ENCODE data around the gene COG1.

COG1 gene

DNA sequence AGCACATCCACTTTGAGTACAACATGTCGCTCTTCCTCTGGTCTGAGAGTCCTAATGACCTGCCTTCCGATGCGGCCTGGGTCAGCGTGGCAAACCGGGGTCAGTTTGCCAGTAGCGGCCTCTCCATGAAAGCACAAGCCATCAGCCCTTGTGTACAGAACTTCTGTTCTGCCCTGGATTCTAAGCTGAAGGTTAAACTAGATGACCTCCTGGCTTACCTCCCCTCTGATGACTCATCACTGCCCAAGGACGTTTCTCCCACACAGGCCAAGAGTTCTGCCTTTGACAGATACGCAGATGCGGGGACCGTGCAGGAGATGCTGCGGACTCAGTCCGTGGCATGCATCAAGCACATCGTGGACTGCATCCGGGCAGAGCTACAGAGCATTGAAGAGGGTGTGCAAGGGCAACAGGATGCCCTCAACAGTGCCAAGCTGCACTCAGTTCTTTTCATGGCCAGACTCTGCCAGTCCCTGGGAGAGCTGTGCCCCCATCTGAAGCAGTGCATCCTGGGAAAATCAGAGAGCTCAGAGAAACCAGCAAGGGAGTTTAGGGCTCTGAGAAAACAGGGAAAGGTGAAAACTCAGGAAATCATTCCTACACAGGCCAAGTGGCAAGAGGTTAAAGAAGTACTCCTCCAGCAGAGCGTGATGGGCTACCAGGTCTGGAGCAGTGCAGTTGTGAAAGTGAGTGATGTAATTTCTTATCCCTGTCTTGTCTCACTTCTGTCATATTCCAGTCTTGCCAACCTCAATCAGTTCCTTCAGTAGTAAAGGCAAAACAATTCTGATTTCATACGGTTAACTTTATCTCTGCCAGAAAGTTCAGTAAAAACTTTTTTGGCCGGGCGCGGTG is 8.6 kb downstream of the COG1 start:
- H3K9ac ChIP-seq (ENCODE audit: low read length): no peak overlapping the region
- TF ChIP-seq, protein P1, sequence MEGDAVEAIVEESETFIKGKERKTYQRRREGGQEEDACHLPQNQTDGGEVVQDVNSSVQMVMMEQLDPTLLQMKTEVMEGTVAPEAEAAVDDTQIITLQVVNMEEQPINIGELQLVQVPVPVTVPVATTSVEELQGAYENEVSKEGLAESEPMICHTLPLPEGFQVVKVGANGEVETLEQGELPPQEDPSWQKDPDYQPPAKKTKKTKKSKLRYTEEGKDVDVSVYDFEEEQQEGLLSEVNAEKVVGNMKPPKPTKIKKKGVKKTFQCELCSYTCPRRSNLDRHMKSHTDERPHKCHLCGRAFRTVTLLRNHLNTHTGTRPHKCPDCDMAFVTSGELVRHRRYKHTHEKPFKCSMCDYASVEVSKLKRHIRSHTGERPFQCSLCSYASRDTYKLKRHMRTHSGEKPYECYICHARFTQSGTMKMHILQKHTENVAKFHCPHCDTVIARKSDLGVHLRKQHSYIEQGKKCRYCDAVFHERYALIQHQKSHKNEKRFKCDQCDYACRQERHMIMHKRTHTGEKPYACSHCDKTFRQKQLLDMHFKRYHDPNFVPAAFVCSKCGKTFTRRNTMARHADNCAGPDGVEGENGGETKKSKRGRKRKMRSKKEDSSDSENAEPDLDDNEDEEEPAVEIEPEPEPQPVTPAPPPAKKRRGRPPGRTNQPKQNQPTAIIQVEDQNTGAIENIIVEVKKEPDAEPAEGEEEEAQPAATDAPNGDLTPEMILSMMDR (IDR thresholded peaks at IDR 0.05; ENCODE audit: low read length): no peak
- TF ChIP-seq EZH2 (IDR thresholded peaks at IDR 0.05; ENCODE audit: borderline replicate concordance, low read length): no peak
- H3K9me2 ChIP-seq (ENCODE audit: low read depth, low read length): no peaks in the 10 kb centered on the region
- no peak overlapping the region for H3K4me2 ChIP-seq (ENCODE audit: low read length)
- no peak overlapping the region for H3K27ac ChIP-seq (ENCODE audit: low read depth, low read length, poor library complexity, severe bottlenecking)
- H2AFZ ChIP-seq (ENCODE audit: low read length): no peak overlapping the region
- H3K9me3 ChIP-seq (ENCODE audit: low read length): no peaks in the 10 kb centered on the region
- H3K4me3 ChIP-seq (ENCODE audit: low read depth, low read length, poor library complexity, severe bottlenecking): no peak overlapping the region
- peaks cover 98% of the 10 kb centered on the region for H3K36me3 ChIP-seq (ENCODE audit: insufficient read depth, low read length)
- no peaks in the 10 kb centered on the region for H3K27me3 ChIP-seq (ENCODE audit: insufficient read depth, low read length)
- no peaks in the 10 kb centered on the region for H3F3A ChIP-seq (ENCODE audit: insufficient read depth, low read length)
- H4K20me1 ChIP-seq (ENCODE audit: insufficient read depth, low read length): no peaks in the 10 kb centered on the region
- H3K4me1 ChIP-seq (ENCODE audit: insufficient read depth, low read length, severe bottlenecking): no peaks in the 10 kb centered on the region
- H3K79me2 ChIP-seq (ENCODE audit: insufficient read depth, low read length): no peaks in the 10 kb centered on the region

DNA sequence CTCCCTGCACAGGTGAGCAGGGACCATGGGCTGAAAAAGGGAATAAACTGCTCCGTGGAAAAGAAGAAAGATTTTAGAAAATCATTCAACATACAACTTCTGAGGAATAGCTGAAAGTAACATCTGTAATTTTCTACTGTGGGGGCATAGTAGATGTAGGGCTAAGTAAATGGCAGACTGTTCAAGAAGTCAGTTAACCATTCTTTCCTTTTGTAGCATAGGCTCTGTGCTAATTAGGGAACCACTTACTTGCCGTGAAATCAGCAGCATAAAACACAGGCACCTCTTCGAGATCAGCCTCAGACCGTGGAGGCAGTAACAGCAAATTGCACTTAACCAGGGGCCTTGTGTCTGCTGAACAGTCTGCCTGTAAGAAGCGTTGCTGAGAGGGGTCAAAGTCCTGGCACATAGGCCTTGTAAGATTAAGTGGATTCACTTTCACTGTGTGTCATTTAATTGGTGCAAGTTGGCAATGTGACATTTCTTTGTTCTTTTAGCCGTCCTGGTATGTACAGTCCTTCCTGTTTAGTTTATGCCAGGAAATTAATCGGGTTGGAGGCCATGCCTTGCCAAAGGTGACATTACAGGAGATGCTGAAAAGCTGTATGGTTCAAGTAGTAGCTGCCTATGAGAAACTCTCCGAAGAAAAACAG is 10.4 kb downstream of the COG1 start:
- Histone ChIP-seq H3K4me2 (ENCODE audit: low read length) (no peak overlapping the region), H3K27me3 (ENCODE audit: insufficient read depth, low read length) (no peaks in the 10 kb centered on the region), H3K27ac (ENCODE audit: low read depth, low read length, poor library complexity, severe bottlenecking) (no peak overlapping the region), H3K9me2 (ENCODE audit: low read depth, low read length) (no peaks in the 10 kb centered on the region), H3F3A (ENCODE audit: insufficient read depth, low read length) (no peaks in the 10 kb centered on the region), H3K9me3 (ENCODE audit: low read length) (no peaks in the 10 kb centered on the region), H2AFZ (ENCODE audit: low read length) (no peak overlapping the region), H3K36me3 (ENCODE audit: insufficient read depth, low read length) (peaks cover 95% of the 10 kb centered on the region), H3K4me3 (ENCODE audit: low read depth, low read length, poor library complexity, severe bottlenecking) (no peak overlapping the region), H4K20me1 (ENCODE audit: insufficient read depth, low read length) (no peaks in the 10 kb centered on the region), H3K9ac (ENCODE audit: low read length) (no peak overlapping the region), H3K79me2 (ENCODE audit: insufficient read depth, low read length) (no peaks in the 10 kb centered on the region), H3K4me1 (ENCODE audit: insufficient read depth, low read length, severe bottlenecking) (no peaks in the 10 kb centered on the region)
- TF ChIP-seq, protein P1 (IDR thresholded peaks at IDR 0.05; ENCODE audit: low read length): no peak
- TF ChIP-seq EZH2 (IDR thresholded peaks at IDR 0.05; ENCODE audit: borderline replicate concordance, low read length): no peak

DNA sequence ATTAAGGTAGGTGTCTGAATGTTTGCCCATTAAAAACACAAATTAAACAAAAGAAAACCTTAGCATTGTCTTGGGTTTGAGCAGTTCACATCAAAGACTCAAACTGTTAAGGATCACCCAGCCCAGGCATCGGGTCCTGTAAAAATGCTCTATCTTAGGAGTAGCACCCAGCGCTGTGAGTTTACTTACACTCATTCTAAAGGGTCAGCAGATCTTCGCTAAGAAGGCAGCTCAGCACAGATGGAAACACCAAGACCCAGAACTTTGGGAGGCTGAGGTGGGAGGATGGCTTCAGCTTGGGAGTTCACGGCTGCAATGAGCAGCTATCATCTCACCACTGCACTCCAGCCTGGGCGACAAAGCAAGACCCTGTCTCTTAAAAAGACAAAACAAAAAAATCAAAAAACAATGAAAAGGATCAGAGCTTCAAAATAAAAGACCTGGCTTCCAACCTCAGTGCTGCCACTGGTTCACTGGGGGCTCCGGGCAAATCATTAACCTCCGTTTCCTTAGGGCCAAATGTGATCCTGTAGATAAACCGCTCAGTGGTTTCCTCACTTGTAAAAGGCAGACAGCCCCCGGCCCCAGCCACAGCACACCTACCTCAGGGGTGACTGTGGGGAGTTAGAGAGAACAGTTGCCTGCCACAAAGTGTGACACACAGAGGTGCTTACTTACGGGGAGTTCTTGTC is 11.1 kb downstream of the COG1 start:
- Histone ChIP-seq H3K27me3 (ENCODE audit: insufficient read depth, low read length) (no peaks in the 10 kb centered on the region), H3K4me2 (ENCODE audit: low read length) (no peak overlapping the region), H3K79me2 (ENCODE audit: insufficient read depth, low read length) (no peaks in the 10 kb centered on the region), H4K20me1 (ENCODE audit: insufficient read depth, low read length) (no peaks in the 10 kb centered on the region), H3K9me2 (ENCODE audit: low read depth, low read length) (no peaks in the 10 kb centered on the region), H3K4me3 (ENCODE audit: low read depth, low read length, poor library complexity, severe bottlenecking) (no peak overlapping the region), H3F3A (ENCODE audit: insufficient read depth, low read length) (no peaks in the 10 kb centered on the region), H2AFZ (ENCODE audit: low read length) (no peak overlapping the region), H3K9ac (ENCODE audit: low read length) (no peak overlapping the region), H3K36me3 (ENCODE audit: insufficient read depth, low read length) (peaks cover 95% of the 10 kb centered on the region), H3K4me1 (ENCODE audit: insufficient read depth, low read length, severe bottlenecking) (no peaks in the 10 kb centered on the region), H3K27ac (ENCODE audit: low read depth, low read length, poor library complexity, severe bottlenecking) (no peak overlapping the region), H3K9me3 (ENCODE audit: low read length) (no peaks in the 10 kb centered on the region)
- TF ChIP-seq, protein P1 (IDR thresholded peaks at IDR 0.05; ENCODE audit: low read length): no peak
- no peak for TF ChIP-seq EZH2 (IDR thresholded peaks at IDR 0.05; ENCODE audit: borderline replicate concordance, low read length)

Measured in OCI-LY1 (cell line).